IMR-90 (cell line): ENCODE measurements around the gene CDKN3. TPM values are rescaled to one million over a fixed set of nuclear protein-coding genes. Genes with fewer than 3 reads are reported as not detected.

ENCODE experiments used
- ATAC-seq: fragments of 200-7000 bp; cut with Tn5 transposase; 2 replicates; pipeline ENCODE4 v1.9.1; 2020; ENCODE audit warnings: low read depth, mild to moderate bottlenecking, moderate library complexity
- BruUV-seq: library from RNA; stranded (reverse); fragments of 400-500 nt; replicated peaks from 2 replicates; lab custom pipeline; 2021; lab: Mats Ljungman, UMichigan
- CTCF ChIA-PET: fragments of 300-600 bp; formaldehyde crosslinking; extraction: SDS; loops from one replicate; lab custom pipeline; 2021; ENCODE audit warnings: antibody characterized with exemption; lab: Yijun Ruan, JAX
- POLR2A ChIA-PET: fragments of 300-600 bp; sonication (Branson Sonifier 250); formaldehyde crosslinking; loops from one replicate; lab custom pipeline; 2022; ENCODE audit warnings: antibody characterized with exemption; ENCODE audit not compliant: unreplicated experiment; lab: Charles Lee
- DNase-seq: peaks from one replicate; pipeline ENCODE4 v3.0.0; 2013
- H2AFZ ChIP-seq: replicated peaks from 2 replicates; pipeline ENCODE3; 2013; ENCODE audit warnings: low read length, mild to moderate bottlenecking; ENCODE audit not compliant: poor library complexity
- H2AK5ac ChIP-seq: 2 replicates; pipeline ENCODE4 v1.6.1; 2013; ENCODE audit warnings: low read depth, low read length, inconsistent platforms
- H2AK9ac ChIP-seq: replicated peaks from 2 replicates; pipeline ENCODE3; 2013; ENCODE audit warnings: mild to moderate bottlenecking, low read depth, low read length, moderate library complexity; ENCODE audit not compliant: poor library complexity
- H2BK120ac ChIP-seq: 2 replicates; pipeline ENCODE4 v1.6.1; 2013; ENCODE audit warnings: low read depth, low read length, inconsistent platforms
- H2BK15ac ChIP-seq: 3 replicates; pipeline ENCODE4 v1.6.1; 2013; ENCODE audit warnings: low read depth, low read length, inconsistent platforms
- H2BK20ac ChIP-seq: 2 replicates; pipeline ENCODE4 v1.6.1; 2013; ENCODE audit warnings: low read depth, mild to moderate bottlenecking, inconsistent platforms, low read length, moderate library complexity
- H2BK5ac ChIP-seq: 2 replicates; pipeline ENCODE4 v1.6.1; 2013; ENCODE audit warnings: mild to moderate bottlenecking, low read depth, low read length, inconsistent platforms; ENCODE audit not compliant: poor library complexity, severe bottlenecking
- H3K14ac ChIP-seq: replicated peaks from 2 replicates; pipeline ENCODE4 v1.6.1; 2013; ENCODE audit warnings: low read depth, low read length, inconsistent platforms
- H3K18ac ChIP-seq: 2 replicates; pipeline ENCODE4 v1.6.1; 2013; ENCODE audit warnings: low read depth, low read length, control low read depth
- H3K23ac ChIP-seq: 2 replicates; pipeline ENCODE4 v1.6.1; 2013; ENCODE audit warnings: low read depth, low read length, inconsistent platforms
- H3K27ac ChIP-seq: 2 replicates; pipeline ENCODE4 v1.5.1; 2013; ENCODE audit warnings: mild to moderate bottlenecking, control low read depth, low read length; ENCODE audit not compliant: insufficient read depth
- H3K27me3 ChIP-seq: 2 replicates; pipeline ENCODE4 v1.6.1; 2013; ENCODE audit warnings: low read length; ENCODE audit not compliant: control insufficient read depth, insufficient read depth
- H3K36me3 ChIP-seq: 2 replicates; pipeline ENCODE4 v1.6.1; 2013; ENCODE audit warnings: low read length, mixed read lengths; ENCODE audit not compliant: control insufficient read depth, insufficient read depth
- H3K4ac ChIP-seq: 2 replicates; pipeline ENCODE4 v1.6.1; 2013; ENCODE audit warnings: low read depth, low read length, inconsistent platforms
- H3K4me1 ChIP-seq: 2 replicates; pipeline ENCODE4 v1.6.1; 2013; ENCODE audit warnings: low read length, mixed read lengths; ENCODE audit not compliant: control insufficient read depth, insufficient read depth
- H3K4me2 ChIP-seq: 2 replicates; pipeline ENCODE4 v1.6.1; 2013; ENCODE audit warnings: low read depth, mild to moderate bottlenecking, control low read depth, low read length, moderate library complexity
- H3K4me3 ChIP-seq: 2 replicates; pipeline ENCODE4 v1.5.1; 2013; ENCODE audit warnings: low read depth, mild to moderate bottlenecking, control low read depth, low read length, moderate library complexity; ENCODE audit not compliant: insufficient read depth
- H3K56ac ChIP-seq: 2 replicates; pipeline ENCODE4 v1.6.1; 2013; ENCODE audit warnings: low read length, inconsistent platforms; ENCODE audit not compliant: insufficient read depth; ENCODE audit errors: extremely low read depth
- H3K79me1 ChIP-seq, 2 experiments: 2 replicates each; pipeline ENCODE4 v1.6.1; 2013; ENCODE audit warnings: low read length in 2 of 2, inconsistent platforms in 1 of 2, low read depth in 1 of 2
- H3K9ac ChIP-seq: 2 replicates; pipeline ENCODE4 v1.6.1; 2013; ENCODE audit warnings: low read depth, low read length, control low read depth
- H3K9me1 ChIP-seq: 2 replicates; pipeline ENCODE4 v1.6.1; 2013; ENCODE audit warnings: low read length, inconsistent platforms; ENCODE audit not compliant: insufficient read depth
- H3K9me3 ChIP-seq: 2 replicates; pipeline ENCODE4 v1.6.1; 2013; ENCODE audit warnings: low read length; ENCODE audit not compliant: control insufficient read depth, insufficient read depth
- H4K20me1 ChIP-seq: 2 replicates; pipeline ENCODE4 v1.6.1; 2013; ENCODE audit warnings: low read length, inconsistent platforms; ENCODE audit not compliant: insufficient read depth
- H4K5ac ChIP-seq: 2 replicates; pipeline ENCODE4 v1.6.1; 2013; ENCODE audit warnings: mild to moderate bottlenecking, low read depth, low read length, control low read depth
- H4K8ac ChIP-seq, 2 experiments: 2 replicates each; pipeline ENCODE4 v1.6.1; 2013; ENCODE audit warnings: low read depth in 2 of 2, low read length in 2 of 2, control low read depth in 1 of 2, inconsistent platforms in 1 of 2
- H4K91ac ChIP-seq: 2 replicates; pipeline ENCODE4 v1.6.1; 2013; ENCODE audit warnings: low read depth, low read length, inconsistent platforms; ENCODE audit not compliant: insufficient read depth
- BHLHE40 ChIP-seq: fragments of 150-350 bp; IDR thresholded peaks from 2 replicates; pipeline ENCODE4 v1.6.1; 2016; ENCODE audit warnings: mild to moderate bottlenecking, low read depth, low read length
- FOS ChIP-seq: fragments of 150-350 bp; IDR thresholded peaks from 2 replicates; pipeline ENCODE4 v1.6.1; 2016; ENCODE audit warnings: low read depth, low read length
- MAFK ChIP-seq: IDR thresholded peaks from 2 replicates; pipeline ENCODE4 v1.6.1; 2012; ENCODE audit warnings: low read depth, low read length, improper control_type of control experiment
- POLR2A ChIP-seq: IDR thresholded peaks from 2 replicates; pipeline ENCODE4 v1.6.1; 2012; ENCODE audit warnings: mild to moderate bottlenecking, low read depth, low read length
- RCOR1 ChIP-seq: IDR thresholded peaks from 2 replicates; pipeline ENCODE4 v1.6.1; 2012; ENCODE audit warnings: mild to moderate bottlenecking, low read length, improper control_type of control experiment; ENCODE audit not compliant: insufficient replicate concordance
- RFX5 ChIP-seq: IDR thresholded peaks from 2 replicates; pipeline ENCODE4 v1.8.0; 2012; ENCODE audit warnings: low read depth, mild to moderate bottlenecking, low read length, moderate library complexity
- SMC3 ChIP-seq: fragments of 150-350 bp; IDR thresholded peaks from 2 replicates; pipeline ENCODE4 v1.6.1; 2016; ENCODE audit warnings: low read depth, mild to moderate bottlenecking, antibody characterized with exemption, low read length, moderate library complexity
- WGBS, 2 experiments: methylation state at CpG; one replicate each; pipeline versions ENCODE4 v1.1.5 to v1.1.7; 2013; ENCODE audit warnings: missing lambda C conversion rate in 2 of 2; ENCODE audit not compliant: insufficient read length in 1 of 2; ENCODE audit errors: extremely low coverage in 2 of 2; 5-methylcytosine and 5-hydroxymethylcytosine counted together
- dilution Hi-C: fragments of 300-500 bp; cut with HindIII; formaldehyde crosslinking; loops from one replicate; pipeline ENCODE4 v1.14.3; 2018; ENCODE audit warnings: low sequenced_read_pairs; ENCODE audit not compliant: unreplicated experiment
- in situ Hi-C: fragments of 300-500 bp; cut with MboI; formaldehyde crosslinking; loops from 3 replicates; pipeline ENCODE4 v1.14.3; 2019; ENCODE audit warnings: low sequenced_read_pairs, inconsistent platforms, mixed read lengths
- intact Hi-C: fragments of 100-400 bp; cut with micrococcal nuclease; formaldehyde crosslinking; loops from 2 replicates; pipeline ENCODE4 v1.10.0; 2022
- polyA plus RNA-seq, 3 experiments: library from polyadenylated mRNA; depleted of rRNA; stranded (reverse); fragments of >200 nt; gene quantifications; 2 replicates each; pipeline ENCODE4 v1.2.3, GENCODE V29; 2012; ENCODE audit warnings: low replicate concordance in 1 of 3
- total RNA-seq: library from RNA; depleted of rRNA; stranded (reverse); fragments of >200 nt; gene quantifications from 2 replicates; pipeline ENCODE4 v1.2.3, GENCODE V29; 2012
- TF ChIP-seq, protein P1 (sequence below): fragments of 150-350 bp; IDR thresholded peaks from 2 replicates; pipeline ENCODE4 v1.6.1; 2016; ENCODE audit warnings: low read depth, mild to moderate bottlenecking, low read length, moderate library complexity, borderline replicate concordance
- TF ChIP-seq, protein P2 (sequence below): conservative IDR thresholded peaks from 2 replicates; pipeline ENCODE4 v1.5.1; 2012; ENCODE audit warnings: mild to moderate bottlenecking, low read depth, low read length, improper control_type of control experiment

The CDKN3 gene
- total and polyA plus RNA-seq, 2 of the 4 experiments (the other 2 are of a cell fraction): 38.9 to 48.9 TPM

DNA sequence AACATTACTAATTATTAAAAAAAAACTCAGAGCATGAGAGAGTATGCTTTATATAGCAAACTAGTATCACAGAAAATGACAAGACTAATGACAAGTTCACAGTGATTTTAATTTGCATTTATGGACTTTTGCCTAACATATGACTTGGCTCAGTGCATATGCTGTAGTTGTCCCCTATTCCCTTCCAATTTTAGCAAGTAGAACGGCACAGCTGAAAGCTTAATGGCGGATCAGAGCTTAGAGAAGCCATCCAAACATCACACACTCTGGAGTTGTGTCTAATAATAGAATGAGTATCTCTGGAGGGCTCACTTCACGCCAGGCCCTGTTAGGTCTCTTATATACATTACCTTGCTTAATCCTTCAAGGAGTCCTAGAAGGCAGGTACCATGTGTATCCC is 31.1 kb downstream of the CDKN3 start:
- no peak overlapping the region for H2BK5ac ChIP-seq
- peaks cover 24% of the 10 kb centered on the region for H3K36me3 ChIP-seq
- H3K18ac ChIP-seq: no peak overlapping the region
- peaks cover 33 to 43% of the 10 kb centered on the region in 2 experiments for H3K79me1 ChIP-seq
- H3K23ac ChIP-seq: no peak overlapping the region
- H4K20me1 ChIP-seq: peaks cover 11% of the 10 kb centered on the region; the same call in 1 of the 2 replicates
- no peaks in the 10 kb centered on the region for H3K4me1 ChIP-seq
- H3K9me3 ChIP-seq: no peaks in the 10 kb centered on the region
- in situ Hi-C loops (no loop called here), intact Hi-C loops (no loop called here), dilution Hi-C loops (no loop called here)
- DNase-seq (no peak), ATAC-seq (no peak)
- no peak overlapping the region for H2AFZ ChIP-seq
- no peak overlapping the region for H3K4ac ChIP-seq
- H3K4me3 ChIP-seq: no peak overlapping the region
- no peak overlapping the region for H3K56ac ChIP-seq
- H3K9ac ChIP-seq: no peak overlapping the region
- H4K8ac ChIP-seq: no peak overlapping the region
- H3K9me1 ChIP-seq: no peaks in the 10 kb centered on the region; the same call in none of the 2 replicates
- no peak overlapping the region for H3K4me2 ChIP-seq
- no peak overlapping the region for H2BK120ac ChIP-seq
- ChIA-PET CTCF (no interaction called here), POLR2A (no interaction called here)
- no TSS peak for BruUV-seq
- no peak overlapping the region for H2BK15ac ChIP-seq
- no peak overlapping the region for H2AK5ac ChIP-seq
- TF ChIP-seq, protein P1, sequence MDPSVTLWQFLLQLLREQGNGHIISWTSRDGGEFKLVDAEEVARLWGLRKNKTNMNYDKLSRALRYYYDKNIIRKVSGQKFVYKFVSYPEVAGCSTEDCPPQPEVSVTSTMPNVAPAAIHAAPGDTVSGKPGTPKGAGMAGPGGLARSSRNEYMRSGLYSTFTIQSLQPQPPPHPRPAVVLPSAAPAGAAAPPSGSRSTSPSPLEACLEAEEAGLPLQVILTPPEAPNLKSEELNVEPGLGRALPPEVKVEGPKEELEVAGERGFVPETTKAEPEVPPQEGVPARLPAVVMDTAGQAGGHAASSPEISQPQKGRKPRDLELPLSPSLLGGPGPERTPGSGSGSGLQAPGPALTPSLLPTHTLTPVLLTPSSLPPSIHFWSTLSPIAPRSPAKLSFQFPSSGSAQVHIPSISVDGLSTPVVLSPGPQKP: no peak
- TF ChIP-seq, protein P2, sequence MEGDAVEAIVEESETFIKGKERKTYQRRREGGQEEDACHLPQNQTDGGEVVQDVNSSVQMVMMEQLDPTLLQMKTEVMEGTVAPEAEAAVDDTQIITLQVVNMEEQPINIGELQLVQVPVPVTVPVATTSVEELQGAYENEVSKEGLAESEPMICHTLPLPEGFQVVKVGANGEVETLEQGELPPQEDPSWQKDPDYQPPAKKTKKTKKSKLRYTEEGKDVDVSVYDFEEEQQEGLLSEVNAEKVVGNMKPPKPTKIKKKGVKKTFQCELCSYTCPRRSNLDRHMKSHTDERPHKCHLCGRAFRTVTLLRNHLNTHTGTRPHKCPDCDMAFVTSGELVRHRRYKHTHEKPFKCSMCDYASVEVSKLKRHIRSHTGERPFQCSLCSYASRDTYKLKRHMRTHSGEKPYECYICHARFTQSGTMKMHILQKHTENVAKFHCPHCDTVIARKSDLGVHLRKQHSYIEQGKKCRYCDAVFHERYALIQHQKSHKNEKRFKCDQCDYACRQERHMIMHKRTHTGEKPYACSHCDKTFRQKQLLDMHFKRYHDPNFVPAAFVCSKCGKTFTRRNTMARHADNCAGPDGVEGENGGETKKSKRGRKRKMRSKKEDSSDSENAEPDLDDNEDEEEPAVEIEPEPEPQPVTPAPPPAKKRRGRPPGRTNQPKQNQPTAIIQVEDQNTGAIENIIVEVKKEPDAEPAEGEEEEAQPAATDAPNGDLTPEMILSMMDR: no peak
- no peak for TF ChIP-seq RCOR1
- no peak for TF ChIP-seq POLR2A
- TF ChIP-seq SMC3: no peak
- TF ChIP-seq RFX5: no peak
- TF ChIP-seq MAFK: no peak
- no peak for TF ChIP-seq FOS
- TF ChIP-seq BHLHE40: no peak
- H2AK9ac ChIP-seq: no peak overlapping the region
- no peak overlapping the region for H2BK20ac ChIP-seq
- H3K27ac ChIP-seq: no peak overlapping the region
- no peak overlapping the region for H3K14ac ChIP-seq
- no peak overlapping the region for H4K91ac ChIP-seq
- no peaks in the 10 kb centered on the region for H3K27me3 ChIP-seq
- H4K5ac ChIP-seq: no peak overlapping the region
- WGBS, 2 experiments: no CpG with 5 or more reads among the region's 3 CpGs
